HG02885 (cell line): ENCODE results near the gene REX1BD.
"Not testable (repeated sequence)": the region's sequence is repeated elsewhere in the genome, so short reads cannot be mapped to it uniquely, and the experiment has no call there.

Source experiments
- ATAC-seq: cut with Tn5 transposase; IDR thresholded peaks from one replicate; pipeline ENCODE4 v1.9.1; 2021; ENCODE audit warnings: mild to moderate bottlenecking; ENCODE audit not compliant: unreplicated experiment, poor library complexity

REX1BD gene

GRCh38 chr19:18588611-18589379, at the start of gene REX1BD:
REX1BD (plus strand) TSS chr19:18588798; CDS start chr19:18588802, 4 bp downstream.
- ATAC-seq = peak; percentile 80

- ATAC-seq = no peak
Measured at GRCh38 chr19:18539372-18539771, 49.2 kb upstream of the REX1BD start.

- not testable (repeated sequence) for ATAC-seq
Measured at GRCh38 chr19:18540200-18540599, 48.4 kb upstream of the REX1BD start.

- ATAC-seq = no peak
Measured at GRCh38 chr19:18541258-18541991, 47.2 kb upstream of the REX1BD start.

GRCh38 chr19:18541992-18542940, 46.3 kb upstream of the REX1BD start:
- ATAC-seq = no peak

GRCh38 chr19:18542941-18543813, 45.4 kb upstream of the REX1BD start, which contains the start of gene FKBP8:
FKBP8 (minus strand) TSS chr19:18543573; CDS start chr19:18541970, 1,603 bp downstream.
- peak; percentile 95 for ATAC-seq

- ATAC-seq = peak; percentile 56
Measured at GRCh38 chr19:18543814-18544475, 44.7 kb upstream of the REX1BD start.

- ATAC-seq = no peak
Measured at GRCh38 chr19:18551631-18552030, 37.0 kb upstream of the REX1BD start.

- ATAC-seq = peak; percentile 94
Measured at GRCh38 chr19:18557411-18558201, 31.0 kb upstream of the REX1BD start, which contains the start of gene KXD1. KXD1 (plus strand) TSS chr19:18557870; CDS start chr19:18562057, 4,187 bp downstream.

- ATAC-seq = no peak
Measured at GRCh38 chr19:18558202-18558555, 30.4 kb upstream of the REX1BD start.

GRCh38 chr19:18558604-18559003, 30.0 kb upstream of the REX1BD start:
- no peak for ATAC-seq

- ATAC-seq = no peak
Measured at GRCh38 chr19:18559685-18560084, 28.9 kb upstream of the REX1BD start.

GRCh38 chr19:18562086-18562485, 26.5 kb upstream of the REX1BD start:
- no peak for ATAC-seq

- no peak for ATAC-seq
Measured at GRCh38 chr19:18566953-18567352, 21.6 kb upstream of the REX1BD start.

GRCh38 chr19:18568367-18568766, 20.2 kb upstream of the REX1BD start:
- no peak for ATAC-seq

- ATAC-seq = peak; percentile 94
Measured at GRCh38 chr19:18571564-18572344, 16.8 kb upstream of the REX1BD start, which contains the start of gene UBA52. UBA52 (plus strand) TSS chr19:18571857; CDS start chr19:18573301, 1,444 bp downstream.

GRCh38 chr19:18574691-18575291, 13.8 kb upstream of the REX1BD start:
- ATAC-seq = no peak
